AG08396 (cell line): ENCODE measurements around the gene SLC22A23.

Source experiments
- DNase-seq: peaks from one replicate; pipeline ENCODE4 v3.0.0; 2012; ENCODE audit warnings: low spot score, mixed read lengths

SLC22A23 gene

GRCh38 chr6:3316818-3317217, 140.0 kb downstream of the SLC22A23 start:
- no peak for DNase-seq

GRCh38 chr6:3316331-3316730, 140.5 kb downstream of the SLC22A23 start:
- DNase-seq = no peak

GRCh38 chr6:3315841-3316240, 141.0 kb downstream of the SLC22A23 start:
- no peak for DNase-seq

- DNase-seq = no peak
Measured at GRCh38 chr6:3314621-3315467, 142.0 kb downstream of the SLC22A23 start.

GRCh38 chr6:3314176-3314575, 142.7 kb downstream of the SLC22A23 start:
- DNase-seq = no peak

- DNase-seq = no peak
Measured at GRCh38 chr6:3312604-3313231, 144.1 kb downstream of the SLC22A23 start.

- no peak for DNase-seq
Measured at GRCh38 chr6:3311826-3312225, 145.0 kb downstream of the SLC22A23 start.

- DNase-seq = no peak
Measured at GRCh38 chr6:3310703-3311102, 146.1 kb downstream of the SLC22A23 start.

- no peak for DNase-seq
Measured at GRCh38 chr6:3310051-3310448, 146.8 kb downstream of the SLC22A23 start.

- no peak for DNase-seq
Measured at GRCh38 chr6:3309391-3310050, 147.3 kb downstream of the SLC22A23 start.

GRCh38 chr6:3308106-3308505, 148.7 kb downstream of the SLC22A23 start:
- DNase-seq = no peak

GRCh38 chr6:3307436-3307835, 149.4 kb downstream of the SLC22A23 start:
- no peak for DNase-seq

GRCh38 chr6:3306848-3307247, 150.0 kb downstream of the SLC22A23 start:
- no peak for DNase-seq

- DNase-seq = no peak
Measured at GRCh38 chr6:3305831-3306230, 151.0 kb downstream of the SLC22A23 start.

- no peak for DNase-seq
Measured at GRCh38 chr6:3305216-3305565, 151.7 kb downstream of the SLC22A23 start.

GRCh38 chr6:3304500-3305215, 152.2 kb downstream of the SLC22A23 start:
- no peak for DNase-seq

- DNase-seq = no peak
Measured at GRCh38 chr6:3303795-3304411, 152.9 kb downstream of the SLC22A23 start.

- no peak for DNase-seq
Measured at GRCh38 chr6:3301506-3301905, 155.3 kb downstream of the SLC22A23 start.

GRCh38 chr6:3299221-3299620, 157.6 kb downstream of the SLC22A23 start:
- no peak for DNase-seq

- DNase-seq = no peak
Measured at GRCh38 chr6:3297909-3298308, 158.9 kb downstream of the SLC22A23 start.

GRCh38 chr6:3297006-3297405, 159.8 kb downstream of the SLC22A23 start:
- no peak for DNase-seq

- DNase-seq = no peak
Measured at GRCh38 chr6:3296537-3296936, 160.3 kb downstream of the SLC22A23 start.
